MCF 10A (cell line): ENCODE measurements around the gene LPP. TPM values are rescaled to one million over a fixed set of nuclear protein-coding genes. Genes with fewer than 3 reads are reported as not detected.

Experiments
- BruUV-seq: library from RNA; stranded (reverse); fragments of 400-500 nt; replicated peaks from 2 replicates; lab custom pipeline; 2021; lab: Mats Ljungman, UMichigan
- CTCF ChIA-PET: fragments of 300-600 bp; sonication (Branson Sonifier 250); formaldehyde crosslinking; extraction: SDS; loops from one replicate; lab custom pipeline; 2021; ENCODE audit warnings: antibody characterized with exemption, inconsistent platforms; lab: Yijun Ruan, JAX
- POLR2A ChIA-PET: fragments of 300-600, 350-650 bp; sonication (Branson Sonifier 250); formaldehyde crosslinking; extraction: SDS; loops from one replicate; lab custom pipeline; 2020; ENCODE audit warnings: antibody characterized with exemption, inconsistent platforms; lab: Yijun Ruan, JAX
- DNase-seq: peaks from one replicate; pipeline ENCODE4 v3.0.0-alpha.2; 2018; ENCODE audit not compliant: unreplicated experiment
- H3K27ac Mint-ChIP-seq: one replicate; pipeline ENCODE4 v1.8.0; 2022; ENCODE audit warnings: mild to moderate bottlenecking, low read depth, mixed read lengths; ENCODE audit not compliant: unreplicated experiment
- H3K27me3 Mint-ChIP-seq: one replicate; pipeline ENCODE4 v1.8.0; 2022; ENCODE audit warnings: mixed read lengths; ENCODE audit not compliant: insufficient read depth, unreplicated experiment
- H3K36me3 Mint-ChIP-seq: one replicate; pipeline ENCODE4 v1.8.0; 2022; ENCODE audit warnings: mild to moderate bottlenecking, moderate library complexity, mixed read lengths; ENCODE audit not compliant: insufficient read depth, unreplicated experiment
- H3K4me1 Mint-ChIP-seq: one replicate; pipeline ENCODE4 v1.8.0; 2022; ENCODE audit warnings: mixed read lengths; ENCODE audit not compliant: insufficient read depth, unreplicated experiment
- H3K4me3 Mint-ChIP-seq: one replicate; pipeline ENCODE4 v1.8.0; 2022; ENCODE audit warnings: mild to moderate bottlenecking, moderate library complexity, mixed read lengths; ENCODE audit not compliant: unreplicated experiment
- H3K9me3 Mint-ChIP-seq: one replicate; pipeline ENCODE4 v1.8.0; 2022; ENCODE audit warnings: mixed read lengths; ENCODE audit not compliant: unreplicated experiment
- intact Hi-C: fragments of 100-400 bp; cut with micrococcal nuclease; formaldehyde crosslinking; loops from 2 replicates; pipeline ENCODE4 v1.14.1; 2022
- total RNA-seq: library from RNA; stranded (reverse); gene quantifications from 2 replicates; pipeline ENCODE4 v1.2.3, GENCODE V29; 2022
- TF ChIP-seq, protein P1 (sequence below): fragments of 200-600 bp; IDR thresholded peaks from one replicate; pipeline ENCODE4 v1.8.0; 2022; ENCODE audit warnings: antibody characterized with exemption, mild to moderate bottlenecking; ENCODE audit not compliant: unreplicated experiment

Gene LPP
- total RNA-seq, 1 experiment from 2014 or later, result 117 TPM

GRCh38 chr3:188583341-188584161 lies 429.6 kb downstream of the LPP start:
- H3K27ac Mint-ChIP-seq, result no peak overlapping the region
- intact Hi-C loops, result loop anchor here (2.0 kb wide), 1 partner anchor 839 kb away; the partner anchor contains the start of gene BCL6
- no peaks in the 10 kb centered on the region for H3K27me3 Mint-ChIP-seq
- no peaks in the 10 kb centered on the region for H3K9me3 Mint-ChIP-seq
- H3K4me1 Mint-ChIP-seq, result peaks cover 29% of the 10 kb centered on the region
- ChIA-PET POLR2A (interaction anchor here (0.6 to 3.2 kb wide), 17 partner anchors 12 to 844 kb away, joined by 3 to 27 read pairs (median 4); no protein-coding TSS in a partner anchor), CTCF (interaction anchor here (0.9 to 1.3 kb wide), 2 partner anchors 372 to 843 kb away, joined by 4 to 5 read pairs; no protein-coding TSS in a partner anchor)
- BruUV-seq, result no TSS peak
- TF ChIP-seq, protein P1, sequence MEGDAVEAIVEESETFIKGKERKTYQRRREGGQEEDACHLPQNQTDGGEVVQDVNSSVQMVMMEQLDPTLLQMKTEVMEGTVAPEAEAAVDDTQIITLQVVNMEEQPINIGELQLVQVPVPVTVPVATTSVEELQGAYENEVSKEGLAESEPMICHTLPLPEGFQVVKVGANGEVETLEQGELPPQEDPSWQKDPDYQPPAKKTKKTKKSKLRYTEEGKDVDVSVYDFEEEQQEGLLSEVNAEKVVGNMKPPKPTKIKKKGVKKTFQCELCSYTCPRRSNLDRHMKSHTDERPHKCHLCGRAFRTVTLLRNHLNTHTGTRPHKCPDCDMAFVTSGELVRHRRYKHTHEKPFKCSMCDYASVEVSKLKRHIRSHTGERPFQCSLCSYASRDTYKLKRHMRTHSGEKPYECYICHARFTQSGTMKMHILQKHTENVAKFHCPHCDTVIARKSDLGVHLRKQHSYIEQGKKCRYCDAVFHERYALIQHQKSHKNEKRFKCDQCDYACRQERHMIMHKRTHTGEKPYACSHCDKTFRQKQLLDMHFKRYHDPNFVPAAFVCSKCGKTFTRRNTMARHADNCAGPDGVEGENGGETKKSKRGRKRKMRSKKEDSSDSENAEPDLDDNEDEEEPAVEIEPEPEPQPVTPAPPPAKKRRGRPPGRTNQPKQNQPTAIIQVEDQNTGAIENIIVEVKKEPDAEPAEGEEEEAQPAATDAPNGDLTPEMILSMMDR, result no peak
- H3K36me3 Mint-ChIP-seq, result no peaks in the 10 kb centered on the region
- peak overlapping the region; percentile 62 for H3K4me3 Mint-ChIP-seq
- no peak for DNase-seq

DNA sequence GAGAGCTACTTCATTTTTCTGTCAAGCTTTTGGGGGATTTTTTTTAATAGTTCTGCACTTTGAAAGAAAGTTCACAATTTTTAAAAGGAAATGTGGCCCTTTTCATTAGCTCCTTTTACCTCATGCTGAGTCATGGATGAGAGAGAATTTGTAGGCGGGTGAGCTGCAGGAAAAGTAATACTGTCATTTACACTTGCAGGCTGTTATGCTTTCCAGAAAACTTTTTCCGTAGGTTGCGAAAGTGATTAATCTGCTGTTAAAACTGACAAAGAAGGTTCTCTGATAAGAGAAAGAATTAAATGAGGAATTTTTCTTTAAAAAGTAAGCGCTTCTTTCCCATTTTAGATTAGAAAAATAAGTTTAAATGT lies 430.2 kb downstream of the LPP start:
- Mint-ChIP-seq H3K4me1 (peaks cover 26% of the 10 kb centered on the region), H3K27ac (no peak overlapping the region), H3K36me3 (no peaks in the 10 kb centered on the region), H3K4me3 (peak overlapping the region; percentile 62), H3K9me3 (no peaks in the 10 kb centered on the region), H3K27me3 (no peaks in the 10 kb centered on the region)
- DNase-seq, result peak; percentile 78
- TF ChIP-seq, protein P1, result no peak
- CTCF ChIA-PET, result interaction anchor here (0.9 to 1.3 kb wide), 2 partner anchors 372 to 844 kb away, joined by 4 to 5 read pairs; no protein-coding TSS in a partner anchor
- BruUV-seq, result no TSS peak
- intact Hi-C loops, result loop anchor here (2.0 kb wide), 1 partner anchor 839 kb away; the partner anchor contains the start of gene BCL6
- POLR2A ChIA-PET, result interaction anchor here (0.6 to 3.2 kb wide), 17 partner anchors 11 to 844 kb away, joined by 3 to 27 read pairs (median 4); no protein-coding TSS in a partner anchor

GRCh38 chr3:188584958-188585689 lies 431.2 kb downstream of the LPP start:
- intact Hi-C loops, result loop anchor here (2.0 kb wide), 1 partner anchor 840 kb away; the partner anchor contains the start of gene BCL6
- Mint-ChIP-seq H3K4me1 (peaks cover 25% of the 10 kb centered on the region), H3K27ac (no peak overlapping the region), H3K9me3 (no peaks in the 10 kb centered on the region), H3K4me3 (peak overlapping the region; percentile 62), H3K27me3 (no peaks in the 10 kb centered on the region), H3K36me3 (no peaks in the 10 kb centered on the region)
- CTCF ChIA-PET, result interaction anchor here (0.6 to 1.5 kb wide), 8 partner anchors 14 to 848 kb away, joined by 3 read pairs; no protein-coding TSS in a partner anchor
- peak; percentile 48 for DNase-seq
- TF ChIP-seq, protein P1, result no peak
- POLR2A ChIA-PET, result interaction anchor here (0.6 to 3.2 kb wide), 20 partner anchors 10 to 845 kb away, joined by 3 to 27 read pairs (median 4); partner anchors contain the start of genes BCL6 and LPP
- BruUV-seq, result no TSS peak
